B cell (primary cell): ENCODE data around the gene GRIN3A. TPM values are rescaled to one million over a fixed set of nuclear protein-coding genes. Genes with fewer than 3 reads are reported as not detected.

Experiments used
- ATAC-seq: fragments of 200-7000 bp; cut with Tn5 transposase; one replicate; pipeline ENCODE4 v1.10.0; 2021; ENCODE audit warnings: low read depth, mild to moderate bottlenecking, moderate number of reproducible peaks, moderate library complexity
- CTCF ChIA-PET: fragments of 350-600 bp; sonication (Branson Sonifier 250); formaldehyde crosslinking; loops from one replicate; lab custom pipeline; 2021; ENCODE audit warnings: antibody characterized with exemption, inconsistent platforms; lab: Charles Lee
- POLR2A ChIA-PET: fragments of 350-600 bp; sonication (Branson Sonifier 250); formaldehyde crosslinking; loops from one replicate; lab custom pipeline; 2021; ENCODE audit warnings: antibody characterized with exemption; lab: Charles Lee
- DNase-seq: peaks from one replicate; pipeline ENCODE4 v3.0.0; 2013
- H2AFZ ChIP-seq: 2 replicates; pipeline ENCODE4 v1.6.1; 2012; ENCODE audit warnings: mild to moderate bottlenecking, low read depth, low read length; ENCODE audit not compliant: insufficient read depth, poor library complexity, severe bottlenecking
- H3K27ac ChIP-seq, 2 donors: 1 replicate in 1 of 2; 2 replicates in 1 of 2; pipeline ENCODE4 v1.5.1; 2012 to 2013; ENCODE audit warnings: low read length in 2 of 2, mild to moderate bottlenecking in 2 of 2, moderate library complexity in 1 of 2
- H3K27me3 ChIP-seq, 4 experiments: fragments of 200-600 bp in 1 of 4; sonication (generic) in 1 of 4; replicated peaks in 1 of 4; 1 replicate in 2 of 4; 2 replicates in 2 of 4; pipeline versions ENCODE4 v1.6.1 to v1.7.0; 2013 to 2016; ENCODE audit warnings: low read length in 3 of 4, mild to moderate bottlenecking in 2 of 4, mixed read lengths in 1 of 4, moderate library complexity in 1 of 4; ENCODE audit not compliant: insufficient read depth in 4 of 4, control insufficient read depth in 3 of 4; ENCODE audit errors: control extremely low read depth in 1 of 4
- H3K36me3 ChIP-seq, 2 experiments: replicated peaks in 1 of 2; 1 replicate in 1 of 2; 2 replicates in 1 of 2; pipeline versions ENCODE4 v1.6.1 to v1.7.1; 2013; ENCODE audit warnings: low read length in 1 of 2; ENCODE audit not compliant: insufficient read depth in 2 of 2, control insufficient read depth in 1 of 2; ENCODE audit errors: control extremely low read depth in 1 of 2, extremely low read depth in 1 of 2
- H3K4me1 ChIP-seq, 2 donors: fragments of 200-600 bp in 1 of 2; sonication (generic) in 1 of 2; 1 replicate in 1 of 2; 2 replicates in 1 of 2; pipeline versions ENCODE4 v1.5.1 to v1.6.1; 2013 to 2017; ENCODE audit warnings: low read length in 2 of 2; ENCODE audit not compliant: control insufficient read depth in 2 of 2, insufficient read depth in 2 of 2
- H3K4me2 ChIP-seq: replicated peaks from 2 replicates; pipeline ENCODE3; 2012; ENCODE audit warnings: mild to moderate bottlenecking, low read depth, low read length; ENCODE audit not compliant: poor library complexity, severe bottlenecking
- H3K4me3 ChIP-seq, 5 experiments: fragments of 200-600 bp in 1 of 5; sonication (generic) in 1 of 5; 1 replicate in 3 of 5; 2 replicates in 2 of 5; pipeline versions ENCODE4 v1.5.1 to v1.7.0; 2011 to 2016; ENCODE audit warnings: low read length in 4 of 5, mild to moderate bottlenecking in 4 of 5, low read depth in 2 of 5, control low read depth in 1 of 5, moderate library complexity in 1 of 5; ENCODE audit not compliant: insufficient read depth in 1 of 5; ENCODE audit errors: control extremely low read depth in 1 of 5, extremely low read depth in 1 of 5
- H3K79me2 ChIP-seq: fragments of 200-600 bp; sonication (generic); one replicate; pipeline ENCODE4 v1.6.0; 2016; ENCODE audit warnings: low read length; ENCODE audit not compliant: control insufficient read depth, insufficient read depth
- H3K9ac ChIP-seq: fragments of 200-600 bp; sonication (generic); 2 replicates; pipeline ENCODE4 v1.6.1; 2017; ENCODE audit warnings: mild to moderate bottlenecking, low read length, moderate library complexity
- H3K9me3 ChIP-seq, 3 donors: one replicate each; pipeline versions ENCODE4 v1.6.1 to v1.7.1; 2013; ENCODE audit warnings: low read length in 2 of 3; ENCODE audit not compliant: control insufficient read depth in 2 of 3, insufficient read depth in 1 of 3; ENCODE audit errors: control extremely low read depth in 1 of 3
- H4K20me1 ChIP-seq: 2 replicates; pipeline ENCODE4 v1.6.0; 2012; ENCODE audit warnings: mild to moderate bottlenecking, low read length; ENCODE audit not compliant: insufficient read depth, control insufficient read depth, poor library complexity, severe bottlenecking
- H3K27ac Mint-ChIP-seq: one replicate; pipeline ENCODE4 v1.8.0; 2021; ENCODE audit warnings: mixed read lengths
- H3K27me3 Mint-ChIP-seq: one replicate; pipeline ENCODE4 v1.8.0; 2021; ENCODE audit warnings: mixed read lengths
- H3K4me1 Mint-ChIP-seq: one replicate; pipeline ENCODE4 v1.8.0; 2021; ENCODE audit warnings: mixed read lengths
- H3K4me3 Mint-ChIP-seq: one replicate; pipeline ENCODE4 v1.8.0; 2021; ENCODE audit warnings: mixed read lengths
- H3K9me3 Mint-ChIP-seq: one replicate; pipeline ENCODE4 v1.8.0; 2022; ENCODE audit warnings: mixed read lengths; ENCODE audit not compliant: insufficient read depth
- CTCF ChIP-seq: fragments of 200-600 bp; IDR thresholded peaks from one replicate; pipeline ENCODE4 v1.8.0; 2022; ENCODE audit warnings: antibody characterized with exemption, mild to moderate bottlenecking
- EZH2 ChIP-seq: IDR thresholded peaks from 2 replicates; pipeline ENCODE4 v1.6.1; 2012; ENCODE audit warnings: borderline replicate concordance, low read depth, mild to moderate bottlenecking, moderate library complexity, low read length; ENCODE audit not compliant: insufficient read depth, poor library complexity, severe bottlenecking
- WGBS: methylation state at CpG from one replicate; pipeline ENCODE4 v1.1.5; 2013; ENCODE audit warnings: missing lambda C conversion rate; ENCODE audit not compliant: insufficient coverage; 5-methylcytosine and 5-hydroxymethylcytosine counted together
- intact Hi-C: fragments of 100-400 bp; cut with micrococcal nuclease; formaldehyde crosslinking; loops from one replicate; pipeline ENCODE4 v1.10.0; 2022
- polyA minus RNA-seq: library from RNA; depleted of rRNA, polyadenylated mRNA; stranded (reverse); fragments of >200 nt; gene quantifications from 2 replicates; pipeline ENCODE4 v1.2.3, GENCODE V29; 2012
- polyA plus RNA-seq: library from polyadenylated mRNA; depleted of rRNA; stranded (reverse); fragments of >200 nt; gene quantifications from 2 replicates; pipeline ENCODE4 v1.2.3, GENCODE V29; 2012
- total RNA-seq, 2 donors: library from RNA; stranded (reverse); fragments of 120-200 nt in 1 of 2; gene quantifications; 1 replicate in 1 of 2; 2 replicates in 1 of 2; pipeline versions ENCODE4 v1.2.3 to v1.2.4, GENCODE V29; 2013 to 2022

The GRIN3A gene
- not detected in 2 replicates for total RNA-seq
- total RNA-seq (2013): under 0.01 TPM
- not detected in 2 replicates for polyA plus RNA-seq
- polyA minus RNA-seq: 0.07 TPM in 1 of 2 replicates, not detected in the other

GRCh38 chr9:101738566-101739183 lies at the start of gene GRIN3A:
GRIN3A (minus strand) TSS chr9:101738647; CDS start chr9:101737979, 668 bp downstream.
- Histone ChIP-seq H3K36me3 (no peaks in the 10 kb centered on the region), H3K79me2 (no peaks in the 10 kb centered on the region), H3K9ac (no peak within 1 kb of the TSS), H4K20me1 (no peaks in the 10 kb centered on the region), H3K4me1 (no peaks in the 10 kb centered on the region), H2AFZ (no peak within 1 kb of the TSS), H3K4me2 (no peak within 1 kb of the TSS), H3K27ac (no peak within 1 kb of the TSS), H3K27me3 (peaks cover 0 to 26% (median 18%) of the 10 kb centered on the region in 4 experiments), H3K4me3 (no peak within 1 kb of the TSS), H3K9me3 (peaks cover 0 to 7% (median 0%) of the 10 kb centered on the region in 3 donors)
- ATAC-seq (no peak), DNase-seq (no peak)
- peaks cover 52% of the 10 kb centered on the region for H3K27me3 Mint-ChIP-seq
- no peak within 1 kb of the TSS for H3K4me3 Mint-ChIP-seq
- ChIA-PET POLR2A (no interaction called here), CTCF (no interaction called here)
- H3K9me3 Mint-ChIP-seq: no peaks in the 10 kb centered on the region
- WGBS: 4% methylated on average over 20 of the region's 26 CpGs
- TF ChIP-seq CTCF (no peak), EZH2 (no peak)
- no peaks in the 10 kb centered on the region for H3K4me1 Mint-ChIP-seq
- intact Hi-C loops: no loop called here
- H3K27ac Mint-ChIP-seq: no peak within 1 kb of the TSS

- no peaks in the 10 kb centered on the region for H3K9me3 Mint-ChIP-seq
- H3K9ac ChIP-seq: no peak overlapping the region
- no peak overlapping the region for H3K4me3 Mint-ChIP-seq
- CTCF ChIA-PET: no interaction called here
- ATAC-seq (no peak), DNase-seq (no peak)
- H3K4me1 Mint-ChIP-seq: no peaks in the 10 kb centered on the region
- H3K4me1 ChIP-seq: no peaks in the 10 kb centered on the region
- WGBS: no CpG with 5 or more reads among the region's 1 CpG
- H2AFZ ChIP-seq: no peak overlapping the region
- no peaks in the 10 kb centered on the region for H3K36me3 ChIP-seq
- no peak overlapping the region for H3K27ac ChIP-seq
- H4K20me1 ChIP-seq: no peaks in the 10 kb centered on the region
- H3K27me3 ChIP-seq: no peaks in the 10 kb centered on the region
- H3K27me3 Mint-ChIP-seq: peaks cover 4% of the 10 kb centered on the region
- H3K9me3 ChIP-seq: no peaks in the 10 kb centered on the region
- POLR2A ChIA-PET: no interaction called here
- no peaks in the 10 kb centered on the region for H3K79me2 ChIP-seq
- intact Hi-C loops: no loop called here
- TF ChIP-seq EZH2 (no peak), CTCF (no peak)
- H3K27ac Mint-ChIP-seq: no peak overlapping the region
- no peak overlapping the region for H3K4me3 ChIP-seq
- no peak overlapping the region for H3K4me2 ChIP-seq
Measured at GRCh38 chr9:101787891-101788290, 49.4 kb upstream of the GRIN3A start.
